HG02852 (cell line): ENCODE results near the gene KCNMA1.

Experiments used
- ATAC-seq: cut with Tn5 transposase; IDR thresholded peaks from one replicate; pipeline ENCODE4 v1.9.1; 2021; ENCODE audit warnings: mild to moderate bottlenecking, moderate library complexity; ENCODE audit not compliant: unreplicated experiment

The KCNMA1 gene

GRCh38 chr10:77233466-77233865 is 404.1 kb downstream of the KCNMA1 start:
- no peak for ATAC-seq

- ATAC-seq = no peak
These were observed 405.6 kb downstream of the KCNMA1 start for GRCh38 chr10:77231884-77232610.

DNA sequence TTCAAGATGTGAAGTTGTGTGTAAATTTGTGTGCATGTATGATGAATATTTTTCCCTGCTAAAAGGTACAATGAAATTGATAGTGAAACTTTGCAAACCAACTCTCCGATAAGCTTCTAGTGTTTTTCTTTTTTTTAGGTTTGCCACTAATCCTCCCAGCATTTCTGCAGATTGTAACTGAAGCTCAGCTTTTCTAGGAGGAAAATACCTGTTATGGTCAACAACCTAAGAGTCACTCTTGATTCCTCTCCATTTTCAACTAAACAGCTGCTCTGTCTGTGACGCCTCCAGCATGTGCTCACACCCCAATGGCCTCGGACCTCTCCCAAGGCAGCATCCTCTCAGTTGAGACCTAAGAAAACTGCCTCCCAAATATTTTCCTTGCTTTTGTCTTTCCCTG is 406.2 kb downstream of the KCNMA1 start:
- ATAC-seq = no peak

- no peak for ATAC-seq
These were observed 407.4 kb downstream of the KCNMA1 start for GRCh38 chr10:77230194-77230593.

GRCh38 chr10:77229704-77230103 is 407.9 kb downstream of the KCNMA1 start:
- ATAC-seq = no peak

DNA sequence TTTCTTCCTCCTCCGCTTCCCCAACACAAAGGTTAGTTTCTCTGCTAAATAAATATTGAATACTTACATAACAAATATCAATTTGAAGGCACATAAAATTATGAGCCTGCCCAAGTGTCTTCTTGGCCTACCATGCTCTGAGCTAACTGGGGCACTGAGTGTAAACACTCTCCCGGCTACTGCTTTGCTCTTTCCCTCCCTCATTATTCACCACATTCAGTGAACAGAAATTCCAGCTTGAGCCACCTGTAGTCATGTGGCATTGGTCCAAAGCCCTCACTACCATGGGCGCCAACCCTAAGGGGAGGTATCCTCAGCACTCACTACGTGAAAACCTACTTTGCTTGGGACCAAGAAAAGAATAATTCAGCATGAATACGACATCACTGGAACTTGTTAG is 409.0 kb downstream of the KCNMA1 start:
- no peak for ATAC-seq

- ATAC-seq = no peak
These were observed 410.6 kb downstream of the KCNMA1 start for GRCh38 chr10:77226853-77227565.

- no peak for ATAC-seq
These were observed 411.2 kb downstream of the KCNMA1 start for GRCh38 chr10:77226452-77226851.

- no peak for ATAC-seq
These were observed 411.6 kb downstream of the KCNMA1 start for GRCh38 chr10:77226020-77226419.

GRCh38 chr10:77223526-77224460 is 413.8 kb downstream of the KCNMA1 start:
- no peak for ATAC-seq

DNA sequence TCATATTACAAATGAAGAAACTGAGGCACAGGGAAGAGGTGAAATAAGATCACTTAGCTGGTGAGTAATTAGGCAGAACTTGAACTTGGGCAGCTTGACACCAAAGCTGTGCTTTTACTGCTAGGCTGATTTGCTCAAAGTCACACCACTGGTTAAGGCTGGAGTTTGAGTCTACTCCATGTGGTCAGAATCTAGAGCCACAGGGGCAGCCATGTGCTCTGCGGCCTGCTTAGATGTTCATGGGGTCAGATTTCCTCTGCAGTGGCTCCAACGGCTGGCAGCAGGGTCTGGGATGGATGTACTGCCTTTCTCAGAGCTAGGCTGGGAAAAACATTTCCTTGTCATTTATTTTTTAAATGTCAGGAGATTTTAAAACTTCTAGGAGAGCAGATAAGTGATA is 417.5 kb downstream of the KCNMA1 start:
- ATAC-seq = no peak

GRCh38 chr10:77219046-77219445 is 418.6 kb downstream of the KCNMA1 start:
- ATAC-seq = no peak

DNA sequence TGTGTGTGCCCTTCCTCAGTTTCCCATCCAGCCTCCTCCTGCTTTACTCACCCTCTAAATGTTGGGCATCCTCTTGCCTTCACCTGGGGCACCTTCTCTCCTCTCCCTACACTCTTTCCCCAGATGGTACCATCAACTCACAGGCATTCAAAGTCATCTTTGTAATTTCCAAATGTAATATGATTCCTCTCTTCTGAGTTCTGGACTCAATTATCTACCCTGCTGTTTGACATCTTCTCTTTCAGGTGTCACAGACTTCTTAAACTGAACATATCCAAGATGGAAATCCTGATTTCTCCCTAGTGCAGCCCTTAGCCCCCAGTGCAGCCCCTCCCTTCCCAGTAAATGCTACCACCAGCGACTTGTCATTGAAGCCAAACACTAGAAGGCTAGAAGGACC is 422.8 kb downstream of the KCNMA1 start:
- no peak for ATAC-seq

- ATAC-seq = no peak
These were observed 425.0 kb downstream of the KCNMA1 start for GRCh38 chr10:77212632-77213031.

- no peak for ATAC-seq
These were observed 427.0 kb downstream of the KCNMA1 start for GRCh38 chr10:77210645-77211044.

DNA sequence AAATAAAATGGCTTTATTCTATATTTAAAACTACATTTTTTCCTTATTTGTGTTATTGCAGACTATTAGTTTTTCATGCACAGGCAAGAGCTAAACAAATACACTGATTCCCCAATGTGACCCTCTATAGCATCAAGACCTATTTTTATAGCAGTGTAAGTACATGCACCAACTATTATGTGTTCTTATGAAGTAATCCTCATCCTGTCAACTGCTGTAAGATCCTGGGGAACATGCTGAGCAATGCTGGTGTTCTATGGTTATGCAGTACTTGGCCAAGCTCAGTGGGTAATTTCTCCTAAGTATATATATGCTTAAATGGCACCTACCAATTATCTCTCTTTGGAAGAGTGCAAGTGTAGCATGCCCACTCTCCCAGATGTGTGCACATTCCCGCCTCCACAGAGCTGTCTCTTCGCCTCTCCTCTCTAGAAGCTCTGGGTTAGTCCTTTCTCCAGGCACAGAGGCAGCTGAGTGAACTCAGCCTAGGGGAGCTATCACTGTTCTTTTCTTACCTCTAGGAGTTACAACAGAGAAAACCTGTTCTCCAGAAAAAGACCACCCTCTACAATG is 428.8 kb downstream of the KCNMA1 start:
- no peak for ATAC-seq

DNA sequence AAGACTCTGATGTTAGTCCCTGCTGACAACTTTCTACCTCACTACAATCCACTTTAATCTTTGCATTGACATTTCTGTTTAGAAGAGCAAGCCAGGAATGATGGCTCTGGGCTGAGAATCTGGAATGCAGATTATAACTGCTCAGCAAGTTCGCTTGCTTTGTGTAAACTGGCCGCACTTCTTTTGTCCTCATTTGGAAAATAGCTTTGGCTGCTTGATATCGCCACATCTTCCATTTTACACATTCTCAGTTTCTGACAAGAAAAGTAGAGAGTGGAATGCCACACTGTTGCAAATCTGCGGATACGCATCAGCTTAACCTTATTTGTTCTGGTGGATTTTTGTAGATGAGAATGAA is 429.8 kb downstream of the KCNMA1 start:
- ATAC-seq = no peak

DNA sequence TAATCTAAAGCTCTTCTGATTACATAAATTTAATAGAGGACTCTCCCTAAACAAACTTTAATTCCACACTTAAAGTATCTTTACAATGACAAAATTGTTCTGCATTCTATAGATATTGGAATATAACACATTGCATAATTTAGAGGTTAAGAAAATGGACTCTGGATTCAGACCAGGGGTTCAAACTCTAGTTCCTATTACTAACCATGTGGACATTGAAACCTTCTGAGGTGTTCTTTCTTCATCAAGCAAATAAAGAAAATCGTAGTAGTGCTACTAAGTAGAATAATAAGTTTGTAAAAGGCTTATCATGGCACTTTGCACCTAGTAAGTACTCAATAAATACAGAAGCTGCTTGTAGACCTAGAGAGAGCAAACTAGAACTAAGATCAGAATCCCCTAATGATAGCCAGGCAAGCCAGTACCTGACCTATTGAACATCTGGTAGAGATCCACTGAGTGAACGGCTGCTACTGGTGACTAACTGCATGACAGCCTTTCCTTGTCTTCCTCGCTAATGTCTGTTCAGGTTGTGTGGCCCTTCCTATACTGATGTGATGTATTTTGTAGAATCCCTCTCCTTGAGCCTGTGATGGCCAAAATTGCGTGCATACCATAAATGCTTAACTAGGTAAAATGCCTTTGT is 430.3 kb downstream of the KCNMA1 start:
- no peak for ATAC-seq

- no peak for ATAC-seq
These were observed 432.5 kb downstream of the KCNMA1 start for GRCh38 chr10:77205135-77205534.

GRCh38 chr10:77204171-77204570 is 433.4 kb downstream of the KCNMA1 start:
- no peak for ATAC-seq

- no peak for ATAC-seq
These were observed 434.8 kb downstream of the KCNMA1 start for GRCh38 chr10:77202857-77203256.
